Glomerular endothelial cell (primary cell): ENCODE data around the gene PIGA. TPM values are rescaled to one million over a fixed set of nuclear protein-coding genes. Genes with fewer than 3 reads are reported as not detected.
"Not testable (repeated sequence)": the region's sequence is repeated elsewhere in the genome, so short reads cannot be mapped to it uniquely, and the experiment has no call there.

ENCODE experiments used
- DNase-seq: peaks from one replicate; pipeline ENCODE4 v3.0.0-alpha.2; 2011; ENCODE audit warnings: low read depth, low spot score; ENCODE audit errors: extremely low read depth
- total RNA-seq: library from RNA; depleted of rRNA; stranded (reverse); fragments of >200 nt; gene quantifications from 2 replicates; pipeline ENCODE4 v1.2.3, GENCODE V29; 2015

The PIGA gene
- total RNA-seq, 1 donor from 2014 or later: 6.1 TPM

DNA sequence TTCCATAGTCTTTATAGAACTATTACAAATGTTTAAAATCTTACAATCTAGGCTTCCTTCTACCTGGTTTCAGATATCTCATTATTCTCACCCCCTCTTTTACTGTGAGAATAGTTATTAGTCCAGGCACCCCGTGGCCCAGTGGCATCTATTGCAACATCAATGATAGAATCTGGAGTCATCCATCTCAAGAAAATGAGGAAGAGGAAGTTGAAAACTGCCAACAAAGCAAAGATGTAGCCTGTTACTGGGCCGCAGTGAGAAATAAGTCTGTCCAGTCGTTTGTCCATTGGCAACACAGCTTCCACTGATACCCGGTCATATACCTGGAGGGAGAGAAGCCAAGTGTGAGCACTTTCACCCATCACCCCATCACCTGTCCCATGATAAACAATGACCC is 13.9 kb downstream of the PIGA start:
- DNase-seq: no peak

GRCh38 chrX:15320297-15320696 is 15.0 kb downstream of the PIGA start:
- no peak for DNase-seq

DNA sequence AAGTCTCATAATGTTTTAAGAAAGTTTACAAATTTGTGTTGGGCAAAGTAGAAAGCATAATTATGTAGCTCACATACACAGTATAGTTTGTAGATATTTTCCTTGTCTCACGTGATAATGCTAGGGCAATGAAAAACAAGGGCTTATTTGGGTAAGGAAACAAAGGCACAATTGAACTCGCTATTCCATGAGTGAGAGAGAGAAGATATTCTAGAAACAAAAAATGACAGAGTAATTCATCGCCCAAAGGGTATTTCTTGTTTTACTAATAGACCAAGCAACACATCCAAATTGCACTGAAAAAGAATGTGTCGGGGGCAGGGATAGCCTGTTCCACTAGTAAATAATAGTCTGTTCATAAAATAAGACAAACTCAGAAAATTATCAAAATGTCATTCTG is 16.2 kb downstream of the PIGA start:
- no peak for DNase-seq

DNA sequence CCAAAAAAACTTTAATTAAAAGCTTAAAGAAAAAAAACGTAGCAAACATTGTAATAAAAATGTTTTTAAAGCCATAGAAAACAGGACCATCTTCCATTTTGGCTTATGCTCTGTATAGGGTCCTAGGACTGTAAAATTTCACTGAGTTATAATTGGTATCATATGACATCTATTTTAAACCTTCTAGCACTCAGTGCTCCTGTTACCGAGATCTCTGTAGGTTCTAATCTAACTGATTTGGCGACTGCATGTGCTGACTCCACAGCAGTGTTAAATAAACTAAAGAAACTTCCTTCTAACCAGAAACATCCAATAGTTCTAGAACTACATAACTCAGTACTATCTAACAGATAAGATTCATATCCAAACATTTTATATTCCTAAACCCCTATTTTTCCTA is 19.8 kb downstream of the PIGA start, which contains the start of gene ASB11:
TSS of gene ASB11 (minus strand) at position 132 of the 400 bp plus-strand sequence. CDS start at position 97, 35 bp downstream.
- no peak for DNase-seq

DNA sequence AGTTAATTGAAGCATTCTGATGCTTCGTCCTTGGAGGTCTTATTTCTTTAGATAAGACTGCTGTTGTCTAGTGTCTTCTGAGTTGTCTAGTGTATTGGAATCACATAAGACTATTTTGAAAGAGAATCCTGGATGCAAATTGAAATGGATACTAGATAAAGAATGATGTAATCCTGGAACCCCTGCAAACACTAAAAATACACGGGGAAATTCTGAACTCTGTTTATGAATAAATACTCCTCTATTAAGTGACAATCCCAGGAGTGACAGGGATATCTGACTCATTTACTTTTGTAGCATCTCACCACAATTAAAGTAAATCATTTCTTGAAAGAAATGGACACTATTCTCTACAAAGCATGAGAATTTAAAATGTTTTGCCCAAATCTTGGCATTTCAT is 20.9 kb downstream of the PIGA start:
- no peak for DNase-seq

- DNase-seq: no peak
Observed at GRCh38 chrX:15311119-15311518, 24.2 kb downstream of the PIGA start.

- peak; percentile 57 for DNase-seq
Observed at GRCh38 chrX:15310117-15310516, 25.2 kb downstream of the PIGA start.

GRCh38 chrX:15305899-15306298 is 29.4 kb downstream of the PIGA start:
- not testable (repeated sequence) for DNase-seq

DNA sequence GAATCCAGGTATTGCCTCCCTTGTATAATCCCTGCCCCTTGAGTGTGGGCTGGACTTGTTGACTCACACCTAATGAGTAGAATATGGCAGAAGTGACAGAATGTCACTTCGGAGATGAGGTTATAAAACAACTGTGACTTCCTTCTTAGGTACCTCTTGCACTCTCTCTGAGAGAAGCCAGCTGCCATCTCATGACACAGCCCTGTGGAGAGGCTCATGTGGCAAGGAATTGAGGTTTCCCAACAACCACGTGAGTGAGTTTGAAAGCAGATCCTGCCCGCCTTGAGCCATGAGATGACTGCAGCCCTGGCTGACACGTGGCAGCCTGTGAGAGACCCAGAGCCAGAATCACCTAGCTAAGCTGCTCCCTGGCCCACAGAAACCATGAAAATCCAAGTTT is 33.4 kb downstream of the PIGA start:
- DNase-seq: no peak

- DNase-seq: peak; percentile 50
Observed at GRCh38 chrX:15299941-15300851, 35.1 kb downstream of the PIGA start.

DNA sequence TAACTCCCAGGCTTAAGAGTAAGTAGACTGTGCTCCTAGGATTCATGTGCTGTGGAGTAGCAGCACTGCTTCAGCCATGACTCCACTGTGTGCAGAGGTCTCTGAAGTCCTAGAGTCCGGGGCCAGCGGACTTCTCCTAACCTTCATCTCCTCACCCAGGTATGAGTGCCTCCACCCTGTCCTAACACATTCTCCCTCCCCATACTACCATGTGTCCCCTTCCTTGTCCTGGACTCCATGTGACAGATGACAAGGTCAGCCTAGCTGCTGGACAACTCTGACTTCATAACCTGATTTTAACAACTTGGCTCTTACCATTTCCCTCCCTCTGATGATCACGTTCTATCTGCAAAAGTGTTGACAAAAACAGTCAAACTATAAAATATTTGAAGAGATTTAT is 36.5 kb downstream of the PIGA start:
- DNase-seq: no peak

DNA sequence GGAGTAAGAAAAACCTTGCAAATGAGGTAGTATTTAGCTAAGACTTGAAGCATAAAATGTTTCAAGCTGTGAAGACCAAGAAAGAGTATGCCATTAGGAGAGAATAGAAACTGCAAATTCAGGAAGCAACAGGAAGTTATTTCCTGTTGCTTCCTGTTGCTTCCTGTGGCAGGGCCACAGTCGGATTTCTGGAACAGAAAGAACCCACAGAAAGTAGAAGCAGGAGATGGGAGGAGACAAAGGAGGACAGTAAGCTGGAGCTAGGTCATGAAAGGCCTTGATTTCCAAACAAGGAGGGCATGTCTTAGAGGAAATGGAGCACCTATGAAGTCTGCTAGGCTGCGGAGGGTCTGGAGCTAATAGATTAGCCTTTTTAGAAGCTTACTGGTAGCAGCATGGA is 37.1 kb downstream of the PIGA start:
- peak; percentile 54 for DNase-seq

- DNase-seq: no peak
Observed at GRCh38 chrX:15293451-15293850, 41.9 kb downstream of the PIGA start.

DNA sequence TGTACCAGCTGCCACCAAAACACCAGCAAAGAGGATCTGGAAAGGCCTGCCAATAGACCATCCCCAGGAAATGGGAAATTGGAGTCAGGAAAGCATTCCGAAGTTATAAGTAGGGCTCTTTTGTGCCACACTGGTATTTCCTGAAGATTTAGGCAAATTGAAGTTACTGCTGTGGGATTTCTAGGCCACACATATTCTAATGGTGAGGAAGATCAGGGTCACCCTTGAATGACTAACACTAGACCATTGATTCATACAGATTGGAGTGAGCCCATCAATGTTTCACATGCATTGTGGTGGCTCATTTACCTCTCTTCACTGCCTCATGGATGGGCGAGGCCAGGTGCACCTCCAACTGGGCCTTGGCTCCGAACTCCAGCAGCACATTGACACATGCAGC is 42.5 kb downstream of the PIGA start:
- no peak for DNase-seq

DNA sequence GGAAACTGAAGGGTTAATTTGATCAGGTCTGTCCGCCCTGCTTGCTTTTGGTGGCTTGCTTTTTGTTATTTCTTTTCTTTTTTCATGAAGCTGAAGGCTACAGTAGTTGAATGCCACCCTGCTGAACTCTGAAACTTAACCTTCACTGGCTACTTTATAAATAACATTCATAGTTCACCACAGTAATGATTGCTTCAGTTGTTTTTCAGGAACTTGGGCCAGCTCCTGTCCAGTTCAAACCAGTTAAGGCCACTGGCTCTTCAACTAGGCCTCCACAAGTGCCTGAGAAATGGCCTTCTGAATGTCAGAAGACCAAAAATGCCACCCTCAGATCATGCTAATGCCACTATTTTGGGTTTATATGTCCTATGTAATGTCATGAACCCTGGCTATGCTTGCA is 57.7 kb downstream of the PIGA start:
- no peak for DNase-seq

DNA sequence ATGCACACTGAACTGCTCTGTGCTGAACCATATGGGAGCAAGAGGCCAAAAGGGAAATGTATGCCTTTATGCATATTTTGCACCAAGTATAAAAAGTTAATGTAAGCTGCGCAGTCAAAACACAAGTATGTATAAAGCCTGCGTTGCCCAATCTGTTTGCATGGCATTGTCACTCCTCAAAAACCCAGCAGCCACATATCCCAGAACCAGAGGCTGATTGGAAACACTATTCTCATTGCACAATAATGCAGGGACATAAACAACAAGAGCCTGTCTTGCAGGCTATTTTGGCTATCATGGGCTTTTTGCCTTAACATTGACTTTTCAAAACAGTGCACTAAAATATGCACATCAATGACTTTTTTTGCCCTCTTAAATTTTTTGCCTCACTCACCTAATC is 60.4 kb downstream of the PIGA start:
- DNase-seq: no peak

GRCh38 chrX:15273275-15273674 is 62.0 kb downstream of the PIGA start:
- DNase-seq: not testable (repeated sequence)

GRCh38 chrX:15271757-15272156 is 63.6 kb downstream of the PIGA start:
- no peak for DNase-seq

- peak; percentile 37 for DNase-seq
Observed at GRCh38 chrX:15269618-15270521, 65.5 kb downstream of the PIGA start, which contains the start of gene ASB9. Gene ASB9 (minus strand): TSS chrX:15270083. CDS start chrX:15269874, 209 bp downstream.
